ENCODE data around the gene TAAR6.
"Not testable (repeated sequence)": the region's sequence is repeated elsewhere in the genome, so short reads cannot be mapped to it uniquely, and the experiment has no call there.

DNA sequence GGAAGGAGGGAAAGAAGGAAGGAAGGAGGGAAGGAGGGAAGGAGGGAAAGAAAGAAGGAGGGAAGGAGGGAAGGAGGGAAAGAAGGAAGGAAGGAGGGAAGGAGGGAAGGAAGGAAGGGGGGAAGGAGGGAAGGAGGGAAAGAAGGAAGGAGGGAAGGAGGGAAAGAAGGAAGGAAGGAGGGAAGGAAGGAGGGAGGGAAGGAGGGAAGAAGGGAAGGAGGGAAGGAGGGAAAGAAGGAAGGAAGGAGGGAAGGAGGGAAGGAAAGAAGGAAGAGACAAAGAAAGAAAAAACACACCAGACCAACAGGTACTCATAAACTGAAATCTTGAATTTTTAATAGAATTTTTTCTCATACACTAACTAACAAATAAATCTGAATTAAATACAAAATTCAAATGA, 30.8 kb downstream of the TAAR6 start:
- TF ChIP-seq, protein P1, sequence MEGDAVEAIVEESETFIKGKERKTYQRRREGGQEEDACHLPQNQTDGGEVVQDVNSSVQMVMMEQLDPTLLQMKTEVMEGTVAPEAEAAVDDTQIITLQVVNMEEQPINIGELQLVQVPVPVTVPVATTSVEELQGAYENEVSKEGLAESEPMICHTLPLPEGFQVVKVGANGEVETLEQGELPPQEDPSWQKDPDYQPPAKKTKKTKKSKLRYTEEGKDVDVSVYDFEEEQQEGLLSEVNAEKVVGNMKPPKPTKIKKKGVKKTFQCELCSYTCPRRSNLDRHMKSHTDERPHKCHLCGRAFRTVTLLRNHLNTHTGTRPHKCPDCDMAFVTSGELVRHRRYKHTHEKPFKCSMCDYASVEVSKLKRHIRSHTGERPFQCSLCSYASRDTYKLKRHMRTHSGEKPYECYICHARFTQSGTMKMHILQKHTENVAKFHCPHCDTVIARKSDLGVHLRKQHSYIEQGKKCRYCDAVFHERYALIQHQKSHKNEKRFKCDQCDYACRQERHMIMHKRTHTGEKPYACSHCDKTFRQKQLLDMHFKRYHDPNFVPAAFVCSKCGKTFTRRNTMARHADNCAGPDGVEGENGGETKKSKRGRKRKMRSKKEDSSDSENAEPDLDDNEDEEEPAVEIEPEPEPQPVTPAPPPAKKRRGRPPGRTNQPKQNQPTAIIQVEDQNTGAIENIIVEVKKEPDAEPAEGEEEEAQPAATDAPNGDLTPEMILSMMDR (IDR thresholded peaks at IDR 0.05) = not testable (repeated sequence)
- not testable (repeated sequence) for TF ChIP-seq POLR2A, EP300 (IDR thresholded peaks at IDR 0.05)

Data from sigmoid colon (tissue), 4 donors.